ENCODE data around the gene LDLRAD2.

Gene LDLRAD2

GRCh38 chr1:21839337-21840037 is 27.4 kb downstream of the LDLRAD2 start:
- H3K4me3 ChIP-seq (ENCODE audit: low read depth, low read length): no peak overlapping the region
- no peak for DNase-seq (ENCODE audit: low read depth)
- no peak for TF ChIP-seq CTCF (IDR thresholded peaks at IDR 0.05; ENCODE audit: control insufficient read depth, extremely low read depth, insufficient read depth)

GRCh38 chr1:21840981-21841380 is 28.9 kb downstream of the LDLRAD2 start:
- TF ChIP-seq CTCF (IDR thresholded peaks at IDR 0.05; ENCODE audit: control insufficient read depth, extremely low read depth, insufficient read depth): no peak

GRCh38 chr1:21841852-21842466 is 29.9 kb downstream of the LDLRAD2 start:
- TF ChIP-seq CTCF (IDR thresholded peaks at IDR 0.05; ENCODE audit: control insufficient read depth, extremely low read depth, insufficient read depth): no peak
- no peak overlapping the region for H3K4me3 ChIP-seq (ENCODE audit: low read depth, low read length)

More at GRCh38 chr1:21840981-21841380, 28.9 kb downstream of the LDLRAD2 start:
- no peak overlapping the region for H3K4me3 ChIP-seq (ENCODE audit: low read depth, low read length)
- no peak for DNase-seq (ENCODE audit: low read depth)

GRCh38 chr1:21842606-21843162 is 30.6 kb downstream of the LDLRAD2 start:
- TF ChIP-seq CTCF (IDR thresholded peaks at IDR 0.05; ENCODE audit: control insufficient read depth, extremely low read depth, insufficient read depth): no peak
- H3K4me3 ChIP-seq (ENCODE audit: low read depth, low read length): no peak overlapping the region
- no peak for DNase-seq (ENCODE audit: low read depth)

More at GRCh38 chr1:21841852-21842466, 29.9 kb downstream of the LDLRAD2 start:
- DNase-seq (ENCODE audit: low read depth): no peak

- DNase-seq (ENCODE audit: low read depth): no peak
- TF ChIP-seq CTCF (IDR thresholded peaks at IDR 0.05; ENCODE audit: control insufficient read depth, extremely low read depth, insufficient read depth): no peak
- no peak overlapping the region for H3K4me3 ChIP-seq (ENCODE audit: low read depth, low read length)
Observed at GRCh38 chr1:21843208-21843607, 31.1 kb downstream of the LDLRAD2 start.

GRCh38 chr1:21843996-21844395 is 31.9 kb downstream of the LDLRAD2 start:
- TF ChIP-seq CTCF (IDR thresholded peaks at IDR 0.05; ENCODE audit: control insufficient read depth, extremely low read depth, insufficient read depth): no peak
- no peak overlapping the region for H3K4me3 ChIP-seq (ENCODE audit: low read depth, low read length)
- no peak for DNase-seq (ENCODE audit: low read depth)

Data from LNCaP clone FGC (cell line).